Mononuclear cell (primary cell): ENCODE measurements around the gene PTPN22. TPM values are rescaled to one million over a fixed set of nuclear protein-coding genes. Genes with fewer than 3 reads are reported as not detected.

Source experiments
- H3K27me3 ChIP-seq: 2 replicates; pipeline ENCODE4 v1.6.0; 2011; ENCODE audit warnings: low read length, control low read depth; ENCODE audit not compliant: insufficient read depth
- H3K4me1 ChIP-seq: 2 replicates; pipeline ENCODE4 v1.5.1; 2011; ENCODE audit warnings: mild to moderate bottlenecking, low read length, control low read depth; ENCODE audit not compliant: insufficient read depth
- H3K4me3 ChIP-seq: 2 replicates; pipeline ENCODE4 v1.5.1; 2011; ENCODE audit warnings: mild to moderate bottlenecking, low read length, moderate library complexity
- H3K9me3 ChIP-seq: 2 replicates; pipeline ENCODE4 v1.5.1; 2011; ENCODE audit warnings: low read depth, mild to moderate bottlenecking, control low read depth, low read length
- total RNA-seq: library from RNA; depleted of rRNA; stranded (reverse); fragments of >200 nt; gene quantifications from one replicate; pipeline ENCODE4 v1.2.3, GENCODE V29; 2012

PTPN22 gene
- total RNA-seq, 1 donor = 70.5 TPM

DNA sequence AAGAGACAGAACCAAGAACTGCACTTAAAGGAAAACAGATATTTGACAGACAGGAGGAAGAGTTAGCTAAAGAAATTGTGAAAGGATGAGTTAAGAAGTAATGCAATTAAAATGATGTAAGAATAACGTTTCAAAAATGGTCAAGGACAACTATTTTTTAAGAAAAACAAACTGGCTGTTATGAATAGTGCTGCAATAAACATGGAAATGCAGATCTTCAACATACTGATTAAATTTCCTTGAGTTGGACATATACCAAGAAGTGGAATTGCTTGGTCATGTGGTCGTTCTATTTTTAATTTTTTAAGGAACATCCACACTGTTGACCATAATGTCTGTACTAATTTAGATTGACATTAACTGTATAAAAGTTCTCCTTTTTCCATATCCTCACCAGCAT lies 89.1 kb downstream of the PTPN22 start:
- no peak overlapping the region for H3K4me3 ChIP-seq
- no peaks in the 10 kb centered on the region for H3K9me3 ChIP-seq
- peaks cover 46% of the 10 kb centered on the region for H3K4me1 ChIP-seq
- no peaks in the 10 kb centered on the region for H3K27me3 ChIP-seq

DNA sequence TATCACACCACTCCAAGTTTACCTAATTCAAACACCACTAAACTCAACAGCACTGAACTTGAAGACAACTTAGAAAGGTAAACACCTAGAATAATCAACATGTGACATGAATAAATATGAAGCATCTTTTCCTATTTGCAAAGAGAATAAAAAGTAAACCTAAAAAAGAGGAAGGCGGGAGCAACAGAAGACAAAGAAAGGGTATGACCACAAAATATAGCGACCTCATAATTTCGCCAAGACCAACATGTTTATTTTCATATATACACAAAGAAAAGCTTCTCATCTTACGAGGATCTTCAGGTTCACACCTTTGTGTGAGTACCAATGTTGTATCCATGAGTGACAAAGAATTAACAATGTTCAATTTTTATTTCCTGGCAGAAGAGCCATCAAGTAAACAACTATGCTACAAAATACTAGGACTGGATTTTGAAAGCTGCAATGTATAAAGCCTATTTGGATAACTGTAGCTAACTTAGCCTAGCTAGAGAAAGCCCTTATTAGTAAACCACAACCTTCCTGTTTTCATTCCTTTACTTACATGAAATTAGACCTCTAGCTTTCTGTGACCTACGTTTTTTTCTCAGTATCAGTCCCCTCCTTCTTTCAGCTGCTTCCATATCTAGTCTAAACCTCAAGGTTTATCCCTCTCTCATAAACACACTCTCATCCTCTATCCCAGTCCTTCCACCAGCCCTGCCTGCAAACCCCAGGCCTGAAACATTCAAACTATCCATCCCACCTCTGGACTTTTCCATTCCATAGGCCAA lies 91.0 kb downstream of the PTPN22 start:
- H3K9me3 ChIP-seq = no peaks in the 10 kb centered on the region
- peaks cover 46% of the 10 kb centered on the region for H3K4me1 ChIP-seq
- H3K4me3 ChIP-seq = no peak overlapping the region
- H3K27me3 ChIP-seq = no peaks in the 10 kb centered on the region

DNA sequence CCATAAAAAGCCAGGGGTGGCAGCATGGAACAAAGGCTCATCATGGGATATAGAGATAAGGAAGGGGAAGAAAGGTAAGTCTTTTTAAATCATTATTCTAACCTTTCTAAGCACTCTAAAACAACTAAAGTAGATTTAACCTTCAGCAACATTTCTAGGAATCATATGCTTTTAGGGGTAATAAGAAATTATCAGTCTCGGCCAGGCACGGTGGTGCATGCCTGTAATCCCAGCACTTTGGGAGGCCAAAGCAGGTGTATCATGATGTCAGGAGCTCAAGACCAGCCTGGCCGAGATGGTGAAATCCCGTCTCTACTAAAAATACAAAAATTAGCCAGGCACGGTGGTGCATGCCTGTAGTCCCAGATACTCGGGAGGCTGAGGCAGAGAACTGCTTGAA lies 92.0 kb downstream of the PTPN22 start:
- Histone ChIP-seq H3K27me3 (no peaks in the 10 kb centered on the region), H3K4me3 (no peak overlapping the region), H3K9me3 (no peaks in the 10 kb centered on the region), H3K4me1 (peaks cover 44% of the 10 kb centered on the region)

DNA sequence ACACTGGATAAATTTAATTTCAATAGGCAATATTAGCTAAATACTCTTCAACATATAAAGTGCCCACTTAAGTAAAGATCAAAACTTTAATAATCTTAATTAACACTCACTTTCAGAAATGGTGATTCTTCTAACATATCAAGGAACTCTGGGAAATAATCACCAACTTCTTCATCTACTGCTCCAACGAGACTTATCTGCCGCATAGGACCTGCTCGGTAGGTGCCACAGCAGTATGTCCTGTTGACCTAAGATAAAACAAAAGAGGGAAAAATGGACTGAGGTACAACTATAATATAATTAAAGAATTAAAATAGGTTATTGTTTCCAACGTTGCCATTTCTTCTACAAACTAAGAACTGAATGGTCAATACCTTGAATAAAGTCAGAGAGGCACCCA lies 94.0 kb downstream of the PTPN22 start:
- no peak overlapping the region for H3K4me3 ChIP-seq
- no peaks in the 10 kb centered on the region for H3K9me3 ChIP-seq
- H3K4me1 ChIP-seq = peaks cover 25% of the 10 kb centered on the region
- H3K27me3 ChIP-seq = no peaks in the 10 kb centered on the region

DNA sequence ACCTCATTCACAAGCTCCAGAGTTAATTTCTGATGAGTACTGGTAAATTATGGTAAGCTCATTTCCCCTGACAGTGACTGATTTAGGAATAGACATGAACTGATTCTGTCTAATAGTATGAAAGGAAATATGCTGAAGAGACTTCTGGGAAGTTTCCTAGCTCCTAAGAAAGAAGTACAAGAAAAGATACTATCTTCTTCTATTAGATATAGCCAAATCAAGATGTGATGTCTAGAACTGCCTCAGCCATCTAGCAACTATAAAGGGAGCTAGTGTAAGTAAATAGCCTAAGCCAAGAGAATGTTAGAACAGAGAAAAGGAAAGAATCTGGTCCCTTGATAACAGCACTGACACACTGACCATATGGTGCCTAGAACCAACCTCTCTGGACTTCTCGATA lies 101.5 kb downstream of the PTPN22 start:
- Histone ChIP-seq H3K27me3 (no peaks in the 10 kb centered on the region), H3K4me1 (peaks cover 6% of the 10 kb centered on the region), H3K9me3 (no peaks in the 10 kb centered on the region), H3K4me3 (no peak overlapping the region)

DNA sequence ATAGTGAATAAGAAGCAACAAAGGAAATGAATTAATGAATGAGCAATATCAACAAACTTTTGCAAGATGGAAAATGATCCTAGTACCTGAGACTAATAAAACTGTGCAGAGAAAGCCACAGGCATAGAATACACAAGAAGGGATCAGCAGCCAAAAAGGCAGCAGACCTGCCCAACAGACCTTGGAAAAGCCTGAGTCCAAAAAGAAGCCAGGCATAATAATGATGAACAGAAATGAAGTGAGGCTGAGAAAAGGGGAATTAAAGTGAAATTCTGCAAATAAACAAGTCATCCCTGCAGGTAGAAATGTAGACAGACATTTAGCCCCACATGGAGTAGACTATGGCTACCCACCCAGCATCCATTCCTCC lies 101.9 kb downstream of the PTPN22 start:
- H3K4me3 ChIP-seq = no peak overlapping the region

DNA sequence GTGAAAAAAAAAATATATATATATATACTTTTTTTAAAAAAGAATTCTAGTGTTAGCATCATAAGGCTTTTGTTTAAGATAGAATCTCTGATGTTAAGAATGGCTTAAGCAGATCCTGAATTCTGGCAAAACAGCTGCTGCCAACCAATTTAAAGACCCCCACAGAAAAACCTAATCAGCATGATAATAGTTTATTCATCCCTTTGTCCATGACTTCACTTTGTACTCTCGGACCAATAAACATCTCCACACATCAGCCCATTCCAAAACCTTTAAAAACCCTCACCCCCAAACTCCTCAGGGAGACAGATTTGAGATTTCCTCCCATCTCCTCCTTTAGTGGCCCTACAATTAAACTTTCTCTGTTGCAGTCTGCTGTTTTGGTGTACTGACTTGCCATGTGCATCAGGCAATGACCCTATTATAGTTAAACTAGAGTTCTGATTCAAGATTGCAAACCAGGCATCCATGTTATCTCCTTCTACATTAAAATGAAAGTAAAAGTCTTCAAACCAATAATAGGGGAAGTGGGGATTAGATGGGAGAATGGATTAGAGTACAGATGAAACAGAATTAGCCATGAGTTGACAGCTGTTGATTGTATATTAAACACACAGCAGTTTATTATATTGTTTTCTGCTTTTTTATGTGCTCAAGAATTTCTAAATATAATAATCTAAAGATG lies 102.5 kb downstream of the PTPN22 start:
- no peak overlapping the region for H3K4me3 ChIP-seq
- H3K27me3 ChIP-seq = no peaks in the 10 kb centered on the region
- no peaks in the 10 kb centered on the region for H3K9me3 ChIP-seq
- H3K4me1 ChIP-seq = peaks cover 6% of the 10 kb centered on the region

More for the DNA sequence above, 101.9 kb downstream of the PTPN22 start:
- Histone ChIP-seq H3K27me3 (no peaks in the 10 kb centered on the region), H3K4me1 (peaks cover 6% of the 10 kb centered on the region), H3K9me3 (no peaks in the 10 kb centered on the region)

DNA sequence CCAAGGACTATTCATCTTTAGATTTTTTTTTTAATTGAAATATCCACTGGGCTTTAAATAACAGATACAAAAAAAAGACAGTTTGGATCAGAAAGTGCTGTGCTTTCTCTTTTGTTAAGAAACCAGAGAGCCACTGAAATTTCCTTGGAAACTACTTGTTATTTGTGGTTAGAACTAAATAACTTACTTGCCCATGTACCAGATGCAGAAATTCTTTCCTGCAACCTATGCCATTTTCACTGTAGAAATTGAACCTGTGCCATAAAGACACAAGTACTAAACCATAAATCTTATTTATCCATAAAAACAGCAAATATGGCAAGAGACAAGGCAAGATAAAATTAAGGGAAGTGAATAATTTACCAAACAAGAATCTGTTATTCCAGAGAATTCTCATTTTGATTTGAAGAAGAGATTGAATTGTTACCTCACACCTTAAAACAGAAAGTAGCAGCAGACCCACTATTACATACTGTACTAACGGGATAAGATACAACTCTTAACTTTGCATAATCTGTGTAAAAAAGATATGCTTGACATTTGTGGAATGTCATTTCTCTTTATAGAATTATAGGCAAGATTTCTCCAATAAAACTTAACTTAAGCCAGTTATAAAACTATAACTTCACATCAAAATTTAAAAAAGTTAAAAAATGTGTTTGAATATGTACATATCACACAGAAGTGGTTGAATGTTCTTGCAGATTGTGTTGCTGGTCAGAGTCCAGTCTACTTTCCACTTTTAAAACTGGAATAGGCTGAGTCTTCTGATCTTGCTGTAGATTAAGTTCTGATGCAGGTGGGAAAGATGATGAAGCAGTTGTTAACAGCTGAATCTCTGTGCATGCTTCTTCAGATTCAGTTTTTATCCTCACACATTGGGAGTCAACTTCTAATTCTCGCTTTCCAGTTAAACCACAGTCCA lies 105.9 kb downstream of the PTPN22 start:
- H3K27me3 ChIP-seq = no peaks in the 10 kb centered on the region
- H3K4me1 ChIP-seq = peaks cover 6% of the 10 kb centered on the region
- no peaks in the 10 kb centered on the region for H3K9me3 ChIP-seq
- H3K4me3 ChIP-seq = no peak overlapping the region

Other genes starting within 250 kb of the PTPN22 start
- gene PHTF1, start 112.2 kb downstream of the PTPN22 start, total RNA-seq = 8.1 TPM
- 68.7 TPM for gene RSBN1, start 59.2 kb downstream of the PTPN22 start, total RNA-seq
- gene BCL2L15, start 15.9 kb upstream of the PTPN22 start, total RNA-seq = 1.6 TPM
- 22.4 TPM for gene AP4B1, start 33.1 kb upstream of the PTPN22 start, total RNA-seq
- 4.3 TPM for gene DCLRE1B, start 33.6 kb upstream of the PTPN22 start, total RNA-seq
- 99.5 TPM for gene HIPK1, start 57.6 kb upstream of the PTPN22 start, total RNA-seq
- 4.1 TPM for gene OLFML3, start 107.8 kb upstream of the PTPN22 start, total RNA-seq